GM15510 (cell line): ENCODE results near the gene F11.

ENCODE experiments used
- POLR2A ChIP-seq: IDR thresholded peaks from 3 replicates; pipeline ENCODE4 v1.6.1; 2011; ENCODE audit warnings: borderline replicate concordance; ENCODE audit not compliant: insufficient read length; ENCODE audit errors: extremely low read depth

The F11 gene

GRCh38 chr4:186326391-186326790 is 60.4 kb downstream of the F11 start:
- no peak for TF ChIP-seq POLR2A

- TF ChIP-seq POLR2A, result no peak
These were observed 63.4 kb downstream of the F11 start for GRCh38 chr4:186329372-186329771.

- no peak for TF ChIP-seq POLR2A
These were observed 64.4 kb downstream of the F11 start for GRCh38 chr4:186330368-186330767.

- TF ChIP-seq POLR2A, result no peak
These were observed 69.8 kb downstream of the F11 start for GRCh38 chr4:186335793-186336192.
